Lower leg skin (tissue), 3 donors: ENCODE data around the gene ETFDH.

Experiments
- CTCF ChIP-seq, 3 donors: fragments of 450-650 bp; IDR thresholded peaks; one replicate each; pipeline ENCODE4 v1.5.1; 2016; ENCODE audit warnings: antibody characterized with exemption in 3 of 3, mild to moderate bottlenecking in 3 of 3, moderate library complexity in 2 of 3
- POLR2A ChIP-seq, 2 donors: fragments of 450-650 bp; IDR thresholded peaks; one replicate each; pipeline ENCODE4 v1.6.1; 2016 to 2017; ENCODE audit warnings: antibody characterized with exemption in 2 of 2, mild to moderate bottlenecking in 1 of 2, moderate library complexity in 1 of 2

GRCh38 chr4:158714937-158715336 is 42.8 kb downstream of the ETFDH start:
- TF ChIP-seq POLR2A (IDR thresholded peaks at IDR 0.05), result no peak
- no peak for TF ChIP-seq CTCF (IDR thresholded peaks at IDR 0.05)
